Gastrocnemius medialis (tissue), 4 donors: Measurements from ENCODE around the gene MYH2.

ENCODE experiments used
- CTCF ChIP-seq, 5 experiments: fragments of 450-650 bp in 3 of 5; fragments of 200-600 bp in 2 of 5; sonication (generic) in 2 of 5; IDR thresholded peaks in 4 of 5; conservative IDR thresholded peaks in 1 of 5; 1 replicate in 4 of 5; 2 replicates in 1 of 5; pipeline ENCODE4 v1.5.1; 2016 to 2019; ENCODE audit warnings: antibody characterized with exemption in 5 of 5, mild to moderate bottlenecking in 3 of 5, moderate library complexity in 3 of 5
- POLR2A ChIP-seq, 2 donors: fragments of 450-650 bp; IDR thresholded peaks; one replicate each; pipeline ENCODE4 v1.6.1; 2017; ENCODE audit warnings: antibody characterized with exemption in 2 of 2, mild to moderate bottlenecking in 2 of 2, moderate library complexity in 2 of 2

- TF ChIP-seq CTCF (IDR thresholded peaks at IDR 0.05 in 4 of 5, conservative IDR thresholded peaks at IDR 0.05 in 1 of 5) (no peak), POLR2A (IDR thresholded peaks at IDR 0.05) (no peak)
Observed at GRCh38 chr17:10516638-10517037, 32.8 kb downstream of the MYH2 start.
